NCI-H69 (cell line): ENCODE measurements around the gene DNAH1.
A peak's percentile ranks its signal among the peaks of the same experiment; 100 is the strongest.
"Not testable (repeated sequence)": the region's sequence is repeated elsewhere in the genome, so short reads cannot be mapped to it uniquely, and the experiment has no call there.

Experiments
- DNase-seq: peaks from one replicate; lab custom pipeline; 2025; lab: John Stamatoyannopoulos, UW

Gene DNAH1

DNA sequence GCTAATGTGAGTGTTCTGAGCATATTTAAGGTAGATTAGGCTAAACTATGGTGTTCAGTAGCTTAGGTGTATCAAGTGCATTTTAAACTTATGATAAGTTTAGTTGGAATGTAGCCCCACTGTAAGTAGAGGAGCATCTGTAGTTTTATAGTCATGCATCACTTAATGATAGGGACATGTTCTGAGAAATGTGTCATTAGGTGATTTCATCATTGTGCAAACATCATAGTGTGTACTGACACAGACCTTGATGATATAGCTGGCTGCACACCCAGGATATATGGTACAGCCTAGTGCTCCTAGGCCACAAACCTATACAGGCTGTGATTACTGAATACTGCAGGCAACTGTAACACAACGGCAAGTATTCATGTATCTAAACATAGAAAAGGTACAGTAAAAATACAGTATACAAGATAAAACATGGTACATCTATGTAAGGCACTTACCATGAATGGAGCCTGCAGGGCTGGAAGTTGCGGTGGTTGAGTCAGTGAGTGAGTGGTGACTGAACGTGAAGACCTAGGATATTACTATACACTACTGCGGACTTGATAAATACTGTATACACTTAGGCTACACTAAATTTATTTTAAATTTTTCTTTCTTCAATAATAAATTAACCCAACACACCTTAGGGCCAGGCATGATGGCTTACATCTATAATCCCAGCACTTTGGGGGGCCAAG lies 17.9 kb downstream of the DNAH1 start:
- DNase-seq: peak; percentile 85

DNA sequence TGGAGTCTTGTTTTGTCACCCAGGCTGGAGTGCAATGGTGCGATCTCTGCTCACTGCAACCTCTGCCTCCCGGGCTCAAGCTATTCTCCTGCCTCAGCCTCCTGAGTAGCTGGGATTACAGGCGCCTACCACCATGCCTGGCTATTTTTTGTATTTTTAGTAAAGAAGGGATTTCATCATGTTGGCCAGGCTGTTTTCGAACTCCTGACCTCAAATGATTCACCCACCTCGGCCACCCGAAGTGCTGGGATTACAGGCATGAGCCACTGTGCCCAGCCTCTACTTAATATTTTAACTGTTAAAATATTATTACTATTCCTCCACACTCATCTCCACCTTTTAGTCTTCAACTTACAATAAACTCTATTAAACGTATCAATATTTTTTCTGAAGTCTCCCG lies 22.0 kb downstream of the DNAH1 start:
- not testable (repeated sequence) for DNase-seq

DNA sequence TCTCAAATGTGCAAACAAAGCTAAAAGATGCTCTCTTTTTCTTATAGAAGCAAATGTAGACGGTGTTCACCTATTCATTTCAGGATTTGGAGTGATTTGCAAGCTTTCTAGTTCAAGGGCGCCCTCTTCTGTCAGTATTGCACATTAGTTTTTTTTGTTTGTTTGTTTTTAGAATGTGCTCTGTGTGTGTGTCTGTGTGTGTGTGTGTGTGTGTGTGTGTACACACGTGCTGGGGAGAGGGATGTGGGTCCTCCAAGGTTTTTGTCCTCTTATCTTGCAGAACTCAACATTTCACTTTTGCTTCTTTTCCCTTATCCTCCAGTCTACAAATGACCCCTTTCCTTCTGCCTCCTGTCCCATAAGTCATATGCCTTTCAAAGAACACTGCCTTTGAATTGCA lies 23.5 kb downstream of the DNAH1 start:
- DNase-seq: peak; percentile 79

GRCh38 chr3:52341123-52341522 lies 25.0 kb downstream of the DNAH1 start:
- DNase-seq: no peak

DNA sequence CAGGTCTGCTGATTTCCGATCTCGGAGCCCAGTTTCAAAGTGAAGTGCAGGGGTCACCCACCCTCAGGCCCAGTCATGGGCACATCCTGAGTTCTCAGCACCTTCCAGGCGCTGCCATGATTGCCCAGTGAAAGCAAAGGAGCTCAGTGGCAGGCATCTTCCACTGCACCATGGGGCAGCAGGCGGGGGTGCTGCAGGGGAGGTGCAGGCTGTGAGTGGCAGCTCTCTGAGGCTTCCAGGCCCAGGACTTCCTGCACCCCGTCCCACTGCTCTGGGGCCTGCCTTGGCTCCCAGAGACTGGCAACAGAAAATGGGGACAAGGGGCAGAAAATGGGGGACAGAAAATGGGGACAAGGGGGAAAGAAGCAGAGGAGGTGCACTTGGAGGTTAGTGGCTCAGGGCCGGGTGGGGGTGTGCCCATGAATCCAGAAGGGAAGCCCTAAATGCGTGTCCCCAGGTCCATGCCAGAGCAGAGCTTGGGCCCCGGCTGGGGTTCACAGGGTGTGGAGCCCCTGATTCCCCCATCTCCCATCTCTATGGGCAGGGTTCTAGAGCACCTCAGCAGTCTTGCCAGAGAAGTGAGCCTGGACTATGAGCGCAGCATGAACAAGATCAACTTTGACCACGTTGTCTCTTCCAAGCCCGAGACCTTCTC lies 28.0 kb downstream of the DNAH1 start:
- DNase-seq: no peak

DNA sequence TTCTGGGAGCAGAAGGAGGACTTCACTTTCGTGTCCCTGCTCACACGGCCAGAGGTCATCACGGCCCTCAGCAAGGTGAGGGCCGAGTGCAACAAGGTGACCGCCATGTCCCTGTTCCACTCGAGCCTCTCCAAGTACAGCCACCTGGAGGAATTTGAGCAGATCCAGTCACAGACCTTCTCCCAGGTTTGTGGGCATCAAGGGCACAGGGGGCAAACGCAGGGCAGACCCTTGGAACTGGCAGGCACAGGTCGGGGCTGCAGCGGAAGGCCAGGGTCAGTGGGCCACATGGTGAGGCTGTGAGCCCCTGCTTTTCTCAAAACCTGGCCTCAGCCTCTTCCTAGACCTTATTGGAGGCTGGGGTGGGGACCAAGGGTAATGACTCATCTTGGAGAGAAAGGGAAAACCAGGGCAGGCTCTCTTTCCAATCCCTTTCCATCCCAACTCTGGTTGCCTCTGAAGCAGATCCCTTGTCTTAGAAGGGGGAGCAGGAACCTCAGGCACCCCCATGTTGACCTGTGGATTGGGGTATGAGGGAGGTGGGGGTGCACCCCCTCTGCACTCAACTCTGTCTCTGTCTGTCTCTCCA lies 29.5 kb downstream of the DNAH1 start:
- DNase-seq: no peak

- no peak for DNase-seq
Measured at GRCh38 chr3:52346623-52347530, 30.8 kb downstream of the DNAH1 start.

DNA sequence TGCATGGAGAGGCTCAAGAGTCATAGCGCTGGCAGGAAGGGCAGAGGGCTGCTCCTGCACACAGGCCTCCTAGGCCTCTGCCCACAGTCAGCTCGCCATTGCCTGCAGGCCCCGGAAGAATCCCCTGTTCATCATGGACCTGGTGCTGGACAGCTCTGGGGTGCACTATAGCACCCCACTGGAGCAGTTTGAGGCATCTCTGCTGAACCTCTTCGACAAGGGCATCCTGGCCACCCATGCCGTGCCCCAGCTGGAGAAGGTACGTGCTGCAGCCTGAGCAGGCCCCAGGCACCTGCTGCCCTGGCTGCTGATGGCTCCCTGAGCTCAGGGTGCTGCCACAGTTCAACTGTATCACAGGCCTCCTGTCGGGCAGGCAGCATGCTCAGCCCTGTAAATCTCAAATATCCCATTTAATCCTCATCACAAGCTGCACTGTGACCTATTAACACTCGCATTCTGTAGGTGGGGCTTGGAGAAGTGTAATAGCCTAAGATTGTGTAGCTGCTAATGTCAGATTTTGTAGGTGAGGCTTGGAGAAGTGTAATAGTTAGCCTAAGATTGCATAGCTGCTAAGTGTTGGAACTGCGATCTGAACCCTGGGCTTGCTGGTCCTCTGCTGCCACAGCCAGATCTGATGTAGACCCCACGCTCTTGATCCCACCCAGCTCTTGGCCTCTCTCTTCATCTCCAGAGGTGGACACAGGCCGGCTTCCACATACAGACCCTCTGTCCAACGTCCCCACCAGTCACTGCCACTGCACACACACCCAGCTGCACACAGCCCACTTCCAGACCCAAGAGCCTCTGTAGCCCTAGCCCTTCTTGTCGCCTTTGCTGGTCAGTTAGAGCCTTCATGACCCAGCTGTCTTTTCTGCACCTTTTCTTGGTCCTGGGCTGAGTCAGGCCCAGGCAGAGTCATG lies 31.9 kb downstream of the DNAH1 start:
- DNase-seq: no peak

DNA sequence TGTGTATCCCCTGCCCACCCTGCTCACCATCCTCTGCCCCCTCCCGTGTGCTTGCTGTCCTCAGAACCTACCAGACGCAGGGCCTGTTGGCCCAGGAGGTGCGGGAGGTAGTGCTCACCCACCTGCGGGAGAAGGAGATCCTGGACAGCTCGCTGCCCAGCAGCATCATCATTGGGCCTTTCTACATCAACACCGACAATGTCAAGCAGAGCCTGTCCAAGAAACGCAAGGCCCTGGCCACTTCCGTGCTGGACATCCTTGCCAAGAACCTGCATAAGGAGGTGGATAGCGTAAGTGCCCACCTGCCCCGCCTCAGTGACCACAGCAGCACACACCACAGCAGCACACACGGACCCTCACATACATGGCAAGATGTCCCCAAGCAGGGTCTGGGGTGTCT lies 33.0 kb downstream of the DNAH1 start:
- DNase-seq: no peak

DNA sequence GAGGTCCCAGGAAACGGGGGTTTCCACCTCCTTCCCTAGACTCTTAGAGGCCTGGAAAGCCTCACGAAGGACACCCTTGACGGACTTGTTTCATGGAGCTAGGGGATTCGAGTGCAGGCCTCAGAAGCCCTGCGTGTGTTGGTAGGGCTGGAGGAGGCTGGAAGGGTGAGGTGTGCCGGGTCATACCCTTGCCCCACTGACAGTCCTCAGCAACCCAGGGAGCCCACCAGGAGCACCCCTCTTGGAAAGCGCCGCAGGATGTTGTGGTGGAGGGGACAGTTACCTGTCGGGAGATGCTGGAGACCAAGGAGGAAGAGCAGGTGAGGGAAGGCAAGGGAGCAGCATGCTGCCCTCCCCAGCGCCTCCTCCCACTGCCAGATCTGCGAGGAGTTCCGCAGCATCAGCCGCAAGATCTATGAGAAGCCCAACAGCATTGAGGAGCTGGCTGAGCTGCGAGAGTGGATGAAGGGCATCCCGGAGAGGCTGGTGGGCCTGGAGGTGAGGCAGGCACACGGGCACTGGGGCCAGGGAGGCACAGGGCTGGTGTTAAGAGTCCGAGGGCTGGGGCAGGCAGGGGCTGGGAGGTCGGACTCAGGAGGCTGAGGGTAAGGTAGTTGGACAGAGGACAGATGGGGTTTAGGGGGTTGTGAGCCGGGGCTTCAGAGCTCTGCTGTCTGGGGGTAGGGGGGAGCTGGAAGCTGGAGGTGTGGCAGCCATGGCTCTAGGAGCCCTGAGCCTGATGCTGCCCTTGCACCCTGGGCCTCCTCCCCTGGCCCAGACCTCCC lies 33.7 kb downstream of the DNAH1 start:
- DNase-seq: no peak

- no peak for DNase-seq
Measured at GRCh38 chr3:52350416-52350815, 34.3 kb downstream of the DNAH1 start.

DNA sequence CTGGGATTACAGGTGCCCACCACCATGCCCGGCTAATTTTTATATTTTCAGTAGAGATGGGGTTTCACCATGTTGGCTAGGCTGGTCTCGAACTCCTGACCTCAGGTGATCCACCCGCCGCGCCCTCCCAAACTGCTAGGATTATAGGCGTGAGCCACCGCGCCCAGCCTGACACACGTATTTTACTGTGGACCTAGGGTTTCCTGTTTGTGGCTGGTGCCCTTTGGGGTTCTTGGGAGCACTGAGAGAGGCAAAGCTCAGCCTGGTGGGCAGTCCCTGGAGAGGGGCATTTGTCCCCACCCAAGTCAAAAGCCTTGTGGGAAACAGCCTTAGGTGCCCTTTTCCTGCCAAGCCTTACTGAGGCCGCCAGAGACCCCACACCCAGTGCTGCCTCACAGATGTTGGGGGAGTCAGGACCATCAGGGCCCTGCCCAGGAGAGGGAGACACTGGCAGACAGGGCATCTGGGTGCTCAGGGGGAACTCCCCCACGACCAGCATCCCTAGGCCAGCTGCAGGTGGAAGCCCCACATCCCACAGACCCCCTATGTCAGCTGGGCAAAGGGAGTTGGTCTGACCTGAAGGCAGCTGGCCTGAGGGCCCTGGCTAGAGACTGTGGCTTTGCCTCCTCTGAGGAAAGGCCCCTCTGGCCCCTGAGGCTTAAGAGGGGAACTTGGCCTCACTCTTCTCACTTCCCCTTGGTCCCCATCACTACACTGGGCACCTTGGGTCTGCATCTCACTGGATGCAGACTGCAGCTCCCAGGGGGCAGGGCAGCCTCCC lies 35.1 kb downstream of the DNAH1 start:
- no peak for DNase-seq

GRCh38 chr3:52351762-52352368 lies 35.7 kb downstream of the DNAH1 start:
- no peak for DNase-seq

DNA sequence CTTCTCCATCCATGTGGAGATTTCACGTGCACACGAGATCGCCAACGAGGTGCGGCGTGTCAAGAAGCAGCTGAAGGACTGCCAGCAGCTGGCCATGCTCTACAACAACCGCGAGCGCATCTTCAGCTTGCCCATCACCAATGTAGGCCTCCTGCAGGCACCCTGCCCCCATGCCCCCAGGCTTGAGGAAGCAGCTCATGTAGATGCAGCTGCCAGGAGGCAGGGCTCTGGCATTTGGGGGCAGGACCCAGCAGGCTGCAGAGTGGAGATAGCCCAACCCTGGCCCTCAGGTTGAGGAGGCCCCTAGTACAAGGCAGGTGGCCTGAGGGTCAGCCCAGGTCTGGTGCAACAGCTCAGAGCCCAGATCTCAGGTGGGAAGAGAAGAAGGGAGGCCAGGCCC lies 36.4 kb downstream of the DNAH1 start:
- DNase-seq: no peak

DNA sequence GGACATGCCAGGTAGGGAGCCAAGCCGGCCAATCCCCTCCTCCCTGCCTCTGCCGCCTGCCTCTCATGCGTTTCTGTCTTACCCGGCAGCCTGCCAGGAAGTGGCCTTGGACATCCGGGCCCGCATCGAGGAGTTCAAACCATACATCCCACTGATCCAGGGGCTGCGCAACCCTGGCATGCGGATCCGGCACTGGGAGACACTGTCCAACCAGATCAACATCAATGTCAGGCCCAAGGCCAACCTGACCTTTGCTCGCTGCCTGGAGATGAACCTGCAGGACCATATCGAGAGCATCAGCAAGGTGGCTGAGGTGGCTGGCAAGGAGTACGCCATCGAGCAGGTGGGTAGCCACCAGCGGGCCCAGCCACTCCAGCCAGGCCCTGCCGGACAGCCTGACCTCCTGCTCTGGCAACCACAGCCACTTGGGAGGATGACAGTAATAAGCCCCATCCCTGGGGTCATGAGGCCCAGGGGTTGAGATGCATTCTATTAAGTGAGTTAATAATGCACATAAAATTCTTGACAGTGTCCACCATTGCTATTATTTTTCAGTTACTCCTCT lies 37.3 kb downstream of the DNAH1 start:
- DNase-seq: no peak

GRCh38 chr3:52354676-52355075 lies 38.6 kb downstream of the DNAH1 start:
- DNase-seq: no peak

DNA sequence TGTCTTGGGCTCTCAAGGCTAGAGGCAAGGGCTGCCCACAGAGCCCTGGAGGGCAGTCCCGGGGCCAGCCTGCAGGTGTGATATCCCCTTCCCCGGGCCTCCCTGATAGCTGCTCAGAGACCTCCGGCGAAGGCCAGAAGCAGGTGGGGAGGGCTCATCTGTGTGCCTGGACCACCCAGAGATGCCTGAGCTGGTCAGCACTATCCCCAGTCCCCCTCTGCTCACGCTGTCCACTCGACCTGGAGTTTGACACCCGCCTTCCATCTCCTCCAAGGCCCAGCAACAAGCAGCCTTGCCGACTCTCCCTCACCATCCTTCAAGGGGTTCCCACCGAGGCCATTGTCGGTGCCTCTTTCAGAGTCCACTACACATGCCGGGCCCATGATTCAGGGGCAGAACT lies 39.4 kb downstream of the DNAH1 start:
- DNase-seq: no peak

DNA sequence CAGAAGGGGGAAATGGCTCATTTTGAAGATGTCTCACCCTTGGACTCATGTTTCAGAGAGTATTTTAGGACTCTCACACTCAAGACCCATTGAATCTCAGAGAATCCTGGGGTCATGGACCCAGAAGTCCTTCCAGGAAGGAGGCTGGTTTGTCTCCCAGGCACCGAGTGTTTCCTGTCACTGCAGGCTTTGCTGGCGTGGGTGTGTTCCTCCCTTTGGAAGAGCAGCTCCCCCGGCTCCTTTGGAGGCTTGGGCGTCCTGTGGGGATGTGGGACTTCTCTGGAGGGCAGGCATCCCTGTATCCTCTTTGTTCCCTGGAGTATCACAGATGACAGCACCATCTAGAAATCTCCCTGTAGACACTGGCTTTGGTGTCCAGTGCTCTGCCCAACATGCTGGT lies 40.0 kb downstream of the DNAH1 start:
- DNase-seq: no peak
